A549 (cell line): ENCODE results near the gene APC.

Experiments
- HOXB13 ChIP-seq: fragments of 250-450 bp; sonication (Bioruptor Pico); IDR thresholded peaks from 2 replicates; pipeline ENCODE4 v1.5.0; 2020; ENCODE audit warnings: low read depth, mild to moderate bottlenecking, moderate library complexity
- TF ChIP-seq, protein P1 (sequence below): fragments of >200 bp; sonication (Bioruptor Twin); formaldehyde crosslinking; IDR thresholded peaks from 3 replicates; pipeline ENCODE4 v1.5.1; 2016
- TF ChIP-seq, protein P2 (sequence below): IDR thresholded peaks from 2 replicates; pipeline ENCODE4 v1.6.1; 2012
- TF ChIP-seq, protein P3 (sequence below): fragments of 250-450 bp; sonication (Bioruptor Pico); IDR thresholded peaks from 2 replicates; pipeline ENCODE4 v1.5.0; 2020; ENCODE audit warnings: low read depth, mild to moderate bottlenecking, moderate library complexity

DNA sequence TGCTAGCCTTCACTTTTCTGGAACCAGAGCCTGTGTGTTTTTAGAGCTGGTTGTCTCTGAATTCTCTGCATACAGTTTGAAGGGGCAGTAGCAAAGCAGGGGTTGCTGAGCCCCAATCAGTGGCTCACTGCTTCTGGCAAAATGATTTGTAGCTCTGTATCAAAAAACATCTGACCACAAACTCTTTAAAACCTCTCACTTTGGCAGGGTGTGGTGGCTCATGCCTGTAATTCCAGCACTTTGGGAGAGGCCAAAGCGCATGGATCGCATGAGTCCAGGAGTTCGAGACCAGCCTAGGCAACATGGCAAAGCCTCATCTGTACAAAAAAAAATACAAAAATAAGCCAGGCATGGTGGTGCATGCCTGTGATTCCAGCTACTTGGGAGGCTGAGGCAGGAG is 28.3 kb upstream of the APC start:
- TF ChIP-seq, protein P1, sequence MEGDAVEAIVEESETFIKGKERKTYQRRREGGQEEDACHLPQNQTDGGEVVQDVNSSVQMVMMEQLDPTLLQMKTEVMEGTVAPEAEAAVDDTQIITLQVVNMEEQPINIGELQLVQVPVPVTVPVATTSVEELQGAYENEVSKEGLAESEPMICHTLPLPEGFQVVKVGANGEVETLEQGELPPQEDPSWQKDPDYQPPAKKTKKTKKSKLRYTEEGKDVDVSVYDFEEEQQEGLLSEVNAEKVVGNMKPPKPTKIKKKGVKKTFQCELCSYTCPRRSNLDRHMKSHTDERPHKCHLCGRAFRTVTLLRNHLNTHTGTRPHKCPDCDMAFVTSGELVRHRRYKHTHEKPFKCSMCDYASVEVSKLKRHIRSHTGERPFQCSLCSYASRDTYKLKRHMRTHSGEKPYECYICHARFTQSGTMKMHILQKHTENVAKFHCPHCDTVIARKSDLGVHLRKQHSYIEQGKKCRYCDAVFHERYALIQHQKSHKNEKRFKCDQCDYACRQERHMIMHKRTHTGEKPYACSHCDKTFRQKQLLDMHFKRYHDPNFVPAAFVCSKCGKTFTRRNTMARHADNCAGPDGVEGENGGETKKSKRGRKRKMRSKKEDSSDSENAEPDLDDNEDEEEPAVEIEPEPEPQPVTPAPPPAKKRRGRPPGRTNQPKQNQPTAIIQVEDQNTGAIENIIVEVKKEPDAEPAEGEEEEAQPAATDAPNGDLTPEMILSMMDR, result no peak
- TF ChIP-seq, protein P2, sequence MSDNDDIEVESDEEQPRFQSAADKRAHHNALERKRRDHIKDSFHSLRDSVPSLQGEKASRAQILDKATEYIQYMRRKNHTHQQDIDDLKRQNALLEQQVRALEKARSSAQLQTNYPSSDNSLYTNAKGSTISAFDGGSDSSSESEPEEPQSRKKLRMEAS, result no peak
- TF ChIP-seq, protein P3, sequence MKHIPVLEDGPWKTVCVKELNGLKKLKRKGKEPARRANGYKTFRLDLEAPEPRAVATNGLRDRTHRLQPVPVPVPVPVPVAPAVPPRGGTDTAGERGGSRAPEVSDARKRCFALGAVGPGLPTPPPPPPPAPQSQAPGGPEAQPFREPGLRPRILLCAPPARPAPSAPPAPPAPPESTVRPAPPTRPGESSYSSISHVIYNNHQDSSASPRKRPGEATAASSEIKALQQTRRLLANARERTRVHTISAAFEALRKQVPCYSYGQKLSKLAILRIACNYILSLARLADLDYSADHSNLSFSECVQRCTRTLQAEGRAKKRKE (CRISPR knock-in tag), result no peak
- TF ChIP-seq HOXB13 (CRISPR knock-in tag), result no peak
